Right atrium auricular region (tissue), 2 donors: ENCODE results near the gene PLCL2. TPM values are rescaled to one million over a fixed set of nuclear protein-coding genes. Genes with fewer than 3 reads are reported as not detected.
"Not testable (repeated sequence)": the region's sequence is repeated elsewhere in the genome, so short reads cannot be mapped to it uniquely, and the experiment has no call there.

Experiments used
- DNase-seq: peaks from one replicate; pipeline ENCODE4 v3.0.0-alpha.2; 2019; ENCODE audit warnings: low spot score
- H3K27ac ChIP-seq, 2 donors: fragments of 200-600 bp; sonication (generic); 1 replicate in 1 of 2; 2 replicates in 1 of 2; pipeline ENCODE4 v1.5.1; 2016 to 2019
- H3K27me3 ChIP-seq, 2 donors: fragments of 200-600 bp; sonication (generic); one replicate each; pipeline versions ENCODE4 v1.5.1 to v1.6.0; 2017 to 2019
- H3K36me3 ChIP-seq: fragments of 200-600 bp; sonication (generic); one replicate; pipeline ENCODE4 v1.5.1; 2016
- H3K4me1 ChIP-seq, 2 donors: fragments of 200-600 bp; sonication (generic); one replicate each; pipeline versions ENCODE4 v1.5.1 to v1.6.0; 2017 to 2019
- H3K4me3 ChIP-seq, 2 donors: fragments of 200-600 bp; sonication (generic); 1 replicate in 1 of 2; 2 replicates in 1 of 2; pipeline ENCODE4 v1.5.1; 2017 to 2019; ENCODE audit warnings: mild to moderate bottlenecking in 1 of 2, moderate library complexity in 1 of 2
- H3K9me3 ChIP-seq, 2 donors: fragments of 200-600 bp; sonication (generic); one replicate each; pipeline ENCODE4 v1.5.1; 2019
- CTCF ChIP-seq, 2 donors: fragments of 200-600 bp; sonication (generic); IDR thresholded peaks; one replicate each; pipeline ENCODE4 v1.5.1; 2019; ENCODE audit warnings: antibody characterized with exemption in 2 of 2
- total RNA-seq, 2 donors: library from RNA; depleted of rRNA; stranded (reverse); fragments of >200 nt; gene quantifications; one replicate each; pipeline ENCODE4 v1.1.0, GENCODE V29; 2016

Gene PLCL2
- total RNA-seq, 2 donors from 2014 or later: 32.4 to 35.2 TPM

DNA sequence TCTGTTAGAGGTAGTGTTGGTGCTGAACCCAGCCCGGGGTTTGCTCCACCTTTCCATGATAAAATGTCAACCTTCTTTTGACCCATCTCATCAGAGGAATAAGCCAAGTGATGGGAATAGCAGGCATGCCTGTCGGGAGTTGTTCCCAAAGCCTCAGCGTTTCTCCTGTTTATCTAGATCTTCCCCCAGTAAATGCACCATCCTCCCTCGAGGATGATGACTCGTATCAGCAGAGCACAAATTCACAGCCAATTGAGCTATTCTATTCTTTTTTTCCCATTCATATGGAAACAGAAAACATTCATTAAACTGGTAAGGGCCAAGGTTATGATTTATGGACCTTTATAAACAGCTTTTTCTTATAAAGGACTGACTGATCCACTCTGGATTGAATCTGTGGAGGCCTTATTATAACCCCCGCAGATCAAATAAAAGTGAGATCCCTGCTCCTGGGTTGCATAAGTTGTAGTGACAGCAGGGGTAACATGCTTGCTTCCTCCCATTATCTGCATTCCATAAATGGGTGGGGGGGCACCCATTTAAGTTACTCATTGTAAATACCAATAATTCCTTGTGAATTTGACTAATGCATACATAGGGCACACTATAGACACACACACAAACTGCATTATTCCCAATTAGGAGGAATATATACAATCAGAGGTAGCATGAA is 207.3 kb downstream of the PLCL2 start:
- Histone ChIP-seq H3K9me3 (no peaks in the 10 kb centered on the region), H3K4me1 (peaks cover 0 to 51% of the 10 kb centered on the region in 2 donors), H3K4me3 (no peak overlapping the region), H3K27ac (peak overlapping the region in 1 of 2 donors; percentile 33), H3K36me3 (no peaks in the 10 kb centered on the region), H3K27me3 (no peaks in the 10 kb centered on the region)
- DNase-seq: no peak
- no peak for TF ChIP-seq CTCF (IDR thresholded peaks at IDR 0.05)

GRCh38 chr3:17092583-17092933 is 207.8 kb downstream of the PLCL2 start:
- Histone ChIP-seq H3K4me3 (no peak overlapping the region), H3K36me3 (no peaks in the 10 kb centered on the region), H3K27me3 (no peaks in the 10 kb centered on the region), H3K4me1 (peaks cover 0 to 48% of the 10 kb centered on the region in 2 donors), H3K9me3 (no peaks in the 10 kb centered on the region), H3K27ac (peak overlapping the region in 1 of 2 donors; percentile 33)
- no peak for TF ChIP-seq CTCF (IDR thresholded peaks at IDR 0.05)
- no peak for DNase-seq

DNA sequence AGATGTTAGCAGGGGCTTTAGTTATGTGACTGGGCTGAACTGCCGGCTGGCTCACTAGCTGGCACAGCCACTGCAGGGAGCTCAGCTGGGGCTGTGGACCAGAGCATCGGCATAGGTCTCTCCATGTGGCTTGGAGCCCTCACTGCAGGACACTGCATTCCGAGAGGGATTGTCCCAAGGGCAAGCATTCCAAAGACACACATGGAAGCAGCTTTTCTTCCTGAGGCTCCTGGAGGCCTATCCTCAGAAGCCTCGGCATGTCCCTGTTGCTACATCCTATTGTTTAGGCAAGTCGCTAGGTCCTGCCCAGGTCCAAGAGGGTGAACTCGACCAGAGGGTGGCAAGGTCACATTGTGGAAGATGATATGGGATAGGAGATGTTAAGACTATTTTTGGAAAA is 209.8 kb downstream of the PLCL2 start:
- no peaks in the 10 kb centered on the region for H3K9me3 ChIP-seq
- no peaks in the 10 kb centered on the region for H3K36me3 ChIP-seq
- no peak for TF ChIP-seq CTCF (IDR thresholded peaks at IDR 0.05)
- H3K4me1 ChIP-seq: peaks cover 0 to 30% of the 10 kb centered on the region in 2 donors
- no peak overlapping the region for H3K4me3 ChIP-seq
- no peak for DNase-seq
- no peak overlapping the region for H3K27ac ChIP-seq
- no peaks in the 10 kb centered on the region for H3K27me3 ChIP-seq

DNA sequence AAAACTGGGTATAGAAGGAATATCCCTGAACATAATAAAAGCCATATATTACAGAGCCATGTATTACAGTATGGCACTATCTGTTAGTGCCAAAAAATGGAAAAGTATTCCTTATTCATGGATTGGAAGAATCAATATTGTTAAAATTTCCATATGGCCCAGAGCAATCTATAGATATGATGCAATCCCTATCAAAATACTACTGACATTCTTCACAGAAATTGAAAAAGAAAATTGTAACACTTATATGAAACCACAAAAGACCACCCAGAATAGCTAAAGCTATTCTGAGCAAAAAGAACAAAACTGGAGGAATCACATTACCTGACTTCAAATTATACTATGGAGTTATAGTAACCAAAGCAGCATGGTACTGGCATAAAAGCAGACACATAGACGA is 218.8 kb downstream of the PLCL2 start:
- Histone ChIP-seq H3K4me3 (no peak overlapping the region), H3K9me3 (no peaks in the 10 kb centered on the region)

GRCh38 chr3:17106801-17107200 is 222.0 kb downstream of the PLCL2 start:
- not testable (repeated sequence) for H3K27me3 ChIP-seq, H3K9me3 ChIP-seq, H3K4me1 ChIP-seq, DNase-seq, H3K4me3 ChIP-seq, H3K36me3 ChIP-seq, H3K27ac ChIP-seq

More for the DNA sequence above, 218.8 kb downstream of the PLCL2 start:
- Histone ChIP-seq H3K27ac (no peak overlapping the region), H3K27me3 (no peaks in the 10 kb centered on the region), H3K4me1 (no peaks in the 10 kb centered on the region), H3K36me3 (no peaks in the 10 kb centered on the region)
- no peak for TF ChIP-seq CTCF (IDR thresholded peaks at IDR 0.05)
- no peak for DNase-seq

DNA sequence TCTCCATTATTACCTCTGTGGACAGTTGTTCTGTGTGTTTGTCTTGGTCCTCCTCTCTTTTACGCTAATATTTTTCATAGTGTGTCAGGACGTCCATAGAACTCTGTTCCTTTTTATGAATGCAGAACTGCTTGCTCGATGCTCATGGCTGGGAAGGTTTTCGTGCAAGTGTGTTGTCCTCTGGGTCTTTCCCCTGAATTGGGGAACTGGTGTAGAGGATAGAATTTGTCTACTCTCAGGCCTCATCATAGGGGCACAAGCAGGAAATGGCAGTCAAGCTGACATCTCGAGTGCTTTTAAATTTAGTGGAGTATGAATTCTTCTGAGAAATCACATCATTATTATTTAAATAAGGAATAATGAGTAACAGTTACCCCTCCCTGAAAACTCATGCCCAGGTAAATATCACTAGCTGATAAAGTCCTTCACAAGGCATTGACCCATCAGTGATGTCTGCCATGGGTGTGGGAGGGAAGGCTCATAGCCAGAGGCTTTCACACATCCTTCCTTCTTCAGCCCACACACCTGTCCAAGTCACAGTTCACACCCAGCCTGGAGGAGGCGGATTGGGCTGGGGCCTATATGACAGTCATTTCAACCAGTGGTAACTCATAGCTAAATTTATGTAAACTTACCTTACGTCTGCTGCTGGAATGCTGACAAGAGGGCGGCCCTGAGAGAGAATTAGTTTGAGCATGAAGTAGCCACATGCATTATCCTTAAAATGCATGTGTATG is 226.1 kb downstream of the PLCL2 start:
- Histone ChIP-seq H3K4me3 (no peak overlapping the region), H3K27me3 (no peaks in the 10 kb centered on the region), H3K9me3 (no peaks in the 10 kb centered on the region), H3K27ac (no peak overlapping the region), H3K36me3 (no peaks in the 10 kb centered on the region), H3K4me1 (peaks cover 0 to 2% of the 10 kb centered on the region in 2 donors)
- TF ChIP-seq CTCF (IDR thresholded peaks at IDR 0.05): no peak
- no peak for DNase-seq
